ENCODE data around the gene N4BP2L1. TPM values are rescaled to one million over a fixed set of nuclear protein-coding genes. Genes with fewer than 3 reads are reported as not detected.

Gene N4BP2L1
- total and polyA plus RNA-seq, 12 donors = 6.7 to 23.5 (median 10.6) TPM

GRCh38 chr13:32446220-32446619 is 18.3 kb upstream of the N4BP2L1 start:
- DNase-seq = no peak
- Histone ChIP-seq H3K4me1 (replicated peaks in 1 of 2) (no peaks in the 10 kb centered on the region), H3K27me3 (no peaks in the 10 kb centered on the region), H3K9me3 (replicated peaks in 1 of 3) (no peaks in the 10 kb centered on the region), H3K36me3 (replicated peaks in 1 of 2) (no peaks in the 10 kb centered on the region), H3K4me3 (no peak overlapping the region), H3K27ac (no peak overlapping the region)
- 94 to 98% (median 96%) methylated on average over 3 of the region's 3 CpGs for WGBS, 4 donors
- intact Hi-C loops (cut with DNase I) = no loop called here
- TF ChIP-seq CTCF (IDR thresholded peaks at IDR 0.05) (no peak), POLR2A (IDR thresholded peaks at IDR 0.05) (no peak)

DNA sequence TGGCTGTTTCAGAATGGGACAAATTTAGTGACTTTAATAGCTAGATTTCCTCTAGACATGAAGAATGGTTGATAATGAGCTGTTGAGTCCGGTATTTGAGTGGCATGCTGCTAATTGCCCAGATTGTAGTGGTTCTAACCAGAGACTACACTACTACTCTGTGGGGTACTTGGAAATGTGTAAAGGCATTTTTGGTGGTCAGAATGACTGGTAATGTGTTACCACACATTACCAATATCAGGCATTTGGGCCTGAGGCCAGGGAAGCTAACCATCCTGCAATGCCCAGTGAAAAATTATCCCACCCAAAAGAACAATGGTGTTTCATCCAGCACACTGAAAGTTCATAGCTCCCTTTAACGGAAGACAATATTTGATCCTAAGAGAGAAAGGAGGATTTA is 17.5 kb upstream of the N4BP2L1 start:
- Histone ChIP-seq H3K36me3 (replicated peaks in 1 of 2) (no peaks in the 10 kb centered on the region), H3K27me3 (no peaks in the 10 kb centered on the region), H3K9me3 (replicated peaks in 1 of 3) (no peaks in the 10 kb centered on the region), H3K4me3 (no peak overlapping the region), H3K4me1 (replicated peaks in 1 of 2) (no peaks in the 10 kb centered on the region), H3K27ac (no peak overlapping the region)
- DNase-seq = no peak
- intact Hi-C loops (cut with DNase I) = no loop called here
- TF ChIP-seq POLR2A (IDR thresholded peaks at IDR 0.05) (no peak), CTCF (IDR thresholded peaks at IDR 0.05) (no peak)
- 91 to 98% (median 96%) methylated on average over 2 of the region's 2 CpGs for WGBS, 4 donors

DNA sequence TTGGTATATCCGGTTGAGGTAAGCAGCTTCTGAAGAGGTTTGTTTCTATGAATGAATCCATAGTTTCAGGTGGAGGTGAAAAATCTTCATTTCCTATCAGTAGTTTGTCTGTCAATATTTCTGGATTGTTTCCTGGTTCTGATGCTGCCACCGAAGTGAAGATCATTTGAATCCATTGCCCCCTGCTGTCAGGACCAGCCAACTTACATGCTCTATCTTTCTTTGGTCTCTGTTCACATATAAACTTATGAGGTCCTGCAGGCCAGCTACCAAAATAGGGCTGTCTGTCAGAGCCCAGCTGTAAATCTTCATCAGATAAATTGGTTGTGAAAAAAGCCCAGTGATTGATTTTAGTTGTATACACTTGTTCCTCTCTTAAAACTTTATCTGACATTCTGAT is 15.2 kb upstream of the N4BP2L1 start:
- no peak overlapping the region for H3K27ac ChIP-seq
- no peaks in the 10 kb centered on the region for H3K9me3 ChIP-seq (replicated peaks in 1 of 3)
- 54 to 64% (median 59%) methylated on average over 2 of the region's 2 CpGs for WGBS, 4 donors
- peak in 1 of 7 donors; percentile 10 for DNase-seq
- no peaks in the 10 kb centered on the region for H3K4me1 ChIP-seq (replicated peaks in 1 of 2)
- H3K4me3 ChIP-seq = no peak overlapping the region
- TF ChIP-seq POLR2A (IDR thresholded peaks at IDR 0.05) (no peak), CTCF (IDR thresholded peaks at IDR 0.05) (peak in 2 of 6 experiments; percentile 11 to 23)
- intact Hi-C loops (cut with DNase I) = no loop called here
- H3K27me3 ChIP-seq = no peaks in the 10 kb centered on the region
- H3K36me3 ChIP-seq (replicated peaks in 1 of 2) = no peaks in the 10 kb centered on the region

- Histone ChIP-seq H3K9me3 (replicated peaks in 1 of 3) (no peaks in the 10 kb centered on the region), H3K4me3 (no peak overlapping the region), H3K36me3 (replicated peaks in 1 of 2) (no peaks in the 10 kb centered on the region), H3K27me3 (no peaks in the 10 kb centered on the region), H3K4me1 (replicated peaks in 1 of 2) (no peaks in the 10 kb centered on the region), H3K27ac (no peak overlapping the region)
- intact Hi-C loops (cut with DNase I) = no loop called here
- no peak for DNase-seq
- TF ChIP-seq POLR2A (IDR thresholded peaks at IDR 0.05) = no peak
- no peak for TF ChIP-seq CTCF (IDR thresholded peaks at IDR 0.05)
- WGBS, 4 donors = 90 to 97% (median 94%) methylated on average over 4 of the region's 4 CpGs
Measured at GRCh38 chr13:32438871-32439270, 10.9 kb upstream of the N4BP2L1 start.

Data from adrenal gland (tissue), 12 donors.